ENCODE results near the gene CNTLN. TPM values are rescaled to one million over a fixed set of nuclear protein-coding genes. Genes with fewer than 3 reads are reported as not detected.
A peak's percentile ranks its signal among the peaks of the same experiment; 100 is the strongest.
"Not testable (repeated sequence)": the region's sequence is repeated elsewhere in the genome, so short reads cannot be mapped to it uniquely, and the experiment has no call there.

CNTLN gene
- total and polyA plus RNA-seq, 2 donors, result 2.9 to 6.4 TPM

DNA sequence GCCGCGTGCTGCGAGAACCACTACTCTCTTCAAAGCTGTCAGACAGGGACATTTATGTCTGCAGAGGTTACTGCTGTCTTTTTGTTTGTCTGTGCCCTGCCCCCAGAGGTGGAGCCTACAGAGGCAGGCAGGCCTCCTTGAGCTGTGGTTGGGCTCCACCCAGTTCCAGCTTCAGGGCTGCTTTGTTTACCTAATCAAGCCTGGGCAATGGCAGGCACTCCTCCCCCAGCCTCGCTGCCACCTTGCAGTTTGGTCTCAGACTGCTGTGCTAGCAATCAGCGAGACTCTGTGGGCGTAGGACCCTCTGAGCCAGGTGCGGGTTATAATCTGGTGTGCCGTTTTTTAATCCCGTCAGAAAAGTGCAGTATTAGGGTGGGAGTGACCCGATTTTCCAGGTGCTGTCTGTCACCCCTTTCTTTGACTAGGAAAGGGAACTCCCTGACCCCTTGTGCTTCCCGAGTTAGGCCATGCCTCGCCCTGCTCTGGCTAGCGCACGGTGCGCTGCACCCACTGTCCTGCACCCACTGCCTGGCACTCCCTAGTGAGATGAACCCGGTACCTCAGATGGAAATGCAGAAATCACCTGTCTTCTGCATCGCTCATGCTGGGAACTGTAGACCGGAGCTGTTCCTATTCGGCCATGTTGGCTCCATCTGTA is 133.8 kb downstream of the CNTLN start:
- H3K36me3 ChIP-seq (ENCODE audit: control insufficient read depth in 2 of 2, insufficient read depth in 2 of 2, low read length in 1 of 2); DNase-seq (ENCODE audit: low read depth in 6 of 9, low spot score in 9 of 9); H3K27ac ChIP-seq (ENCODE audit: low read depth in 1 of 2, low read length in 1 of 2); H3K4me1 ChIP-seq (ENCODE audit: control insufficient read depth in 2 of 2, insufficient read depth in 2 of 2, low read length in 2 of 2); H3K9me3 ChIP-seq (ENCODE audit: control insufficient read depth in 2 of 2, insufficient read depth in 1 of 2, low read length in 1 of 2); H3K4me3 ChIP-seq (ENCODE audit: low read length in 2 of 2); H3K27me3 ChIP-seq (ENCODE audit: control insufficient read depth in 2 of 2, insufficient read depth in 1 of 2, low read length in 1 of 2): not testable (repeated sequence)
- WGBS, result 93% methylated on average over 19 of the region's 19 CpGs

- no peak for DNase-seq (ENCODE audit: low read depth in 6 of 9, low spot score in 9 of 9)
These were observed 135.0 kb downstream of the CNTLN start for GRCh38 chr9:17269799-17270198.

GRCh38 chr9:17272536-17272935 is 137.7 kb downstream of the CNTLN start:
- Histone ChIP-seq H3K27me3 (ENCODE audit: control insufficient read depth in 2 of 2, insufficient read depth in 1 of 2, low read length in 1 of 2) (no peaks in the 10 kb centered on the region), H3K9me3 (ENCODE audit: control insufficient read depth in 2 of 2, insufficient read depth in 1 of 2, low read length in 1 of 2) (no peaks in the 10 kb centered on the region), H3K27ac (ENCODE audit: low read depth in 1 of 2, low read length in 1 of 2) (peak overlapping the region in 1 of 2 donors; percentile 19), H3K4me3 (ENCODE audit: low read length in 2 of 2) (no peak overlapping the region), H3K4me1 (ENCODE audit: control insufficient read depth in 2 of 2, insufficient read depth in 2 of 2, low read length in 2 of 2) (no peaks in the 10 kb centered on the region), H3K36me3 (ENCODE audit: control insufficient read depth in 2 of 2, insufficient read depth in 2 of 2, low read length in 1 of 2) (no peaks in the 10 kb centered on the region)
- DNase-seq (ENCODE audit: low read depth in 6 of 9, low spot score in 9 of 9), result peak in 1 of 9 donors; percentile 19

More at GRCh38 chr9:17269799-17270198, 135.0 kb downstream of the CNTLN start:
- no peaks in the 10 kb centered on the region for H3K27me3 ChIP-seq (ENCODE audit: control insufficient read depth in 2 of 2, insufficient read depth in 1 of 2, low read length in 1 of 2)
- H3K36me3 ChIP-seq (ENCODE audit: control insufficient read depth in 2 of 2, insufficient read depth in 2 of 2, low read length in 1 of 2), result no peaks in the 10 kb centered on the region
- no peak overlapping the region for H3K27ac ChIP-seq (ENCODE audit: low read depth in 1 of 2, low read length in 1 of 2)
- no peaks in the 10 kb centered on the region for H3K4me1 ChIP-seq (ENCODE audit: control insufficient read depth in 2 of 2, insufficient read depth in 2 of 2, low read length in 2 of 2)
- no peaks in the 10 kb centered on the region for H3K9me3 ChIP-seq (ENCODE audit: control insufficient read depth in 2 of 2, insufficient read depth in 1 of 2, low read length in 1 of 2)
- no peak overlapping the region for H3K4me3 ChIP-seq (ENCODE audit: low read length in 2 of 2)

- no peaks in the 10 kb centered on the region for H3K27me3 ChIP-seq (ENCODE audit: control insufficient read depth in 2 of 2, insufficient read depth in 1 of 2, low read length in 1 of 2)
- WGBS, result 98% methylated on average over 4 of the region's 4 CpGs
- H3K4me1 ChIP-seq (ENCODE audit: control insufficient read depth in 2 of 2, insufficient read depth in 2 of 2, low read length in 2 of 2), result no peaks in the 10 kb centered on the region
- H3K27ac ChIP-seq (ENCODE audit: low read depth in 1 of 2, low read length in 1 of 2), result no peak overlapping the region
- no peaks in the 10 kb centered on the region for H3K36me3 ChIP-seq (ENCODE audit: control insufficient read depth in 2 of 2, insufficient read depth in 2 of 2, low read length in 1 of 2)
- H3K4me3 ChIP-seq (ENCODE audit: low read length in 2 of 2), result no peak overlapping the region
- DNase-seq (ENCODE audit: low read depth in 6 of 9, low spot score in 9 of 9), result no peak
- H3K9me3 ChIP-seq (ENCODE audit: control insufficient read depth in 2 of 2, insufficient read depth in 1 of 2, low read length in 1 of 2), result no peaks in the 10 kb centered on the region
These were observed 145.6 kb downstream of the CNTLN start for GRCh38 chr9:17280350-17281012.

DNA sequence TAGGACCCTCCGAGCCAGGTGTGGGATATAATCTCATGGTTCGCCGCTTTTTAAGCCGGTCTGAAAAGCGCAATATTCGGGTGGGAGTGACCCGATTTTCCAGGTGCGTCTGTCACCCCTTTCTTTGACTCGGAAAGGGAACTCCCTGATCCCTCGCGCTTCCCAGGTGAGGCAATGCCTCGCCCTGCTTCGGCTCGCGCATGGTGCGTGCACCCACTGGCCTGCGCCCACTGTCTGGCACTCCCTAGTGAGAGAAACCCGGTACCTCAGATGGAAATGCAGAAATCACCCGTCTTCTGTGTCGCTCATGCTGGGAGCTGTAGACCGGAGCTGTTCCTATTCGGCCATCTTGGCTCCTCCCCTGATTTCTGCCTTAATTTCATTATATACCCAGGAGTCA is 155.8 kb downstream of the CNTLN start:
- not testable (repeated sequence) for H3K9me3 ChIP-seq (ENCODE audit: control insufficient read depth in 2 of 2, insufficient read depth in 1 of 2, low read length in 1 of 2); H3K27me3 ChIP-seq (ENCODE audit: control insufficient read depth in 2 of 2, insufficient read depth in 1 of 2, low read length in 1 of 2); H3K36me3 ChIP-seq (ENCODE audit: control insufficient read depth in 2 of 2, insufficient read depth in 2 of 2, low read length in 1 of 2); H3K27ac ChIP-seq (ENCODE audit: low read depth in 1 of 2, low read length in 1 of 2); H3K4me3 ChIP-seq (ENCODE audit: low read length in 2 of 2); DNase-seq (ENCODE audit: low read depth in 6 of 9, low spot score in 9 of 9); H3K4me1 ChIP-seq (ENCODE audit: control insufficient read depth in 2 of 2, insufficient read depth in 2 of 2, low read length in 2 of 2)
- WGBS, result 95% methylated on average over 18 of the region's 22 CpGs

- H3K9me3 ChIP-seq (ENCODE audit: control insufficient read depth in 2 of 2, insufficient read depth in 1 of 2, low read length in 1 of 2), result peaks cover 0 to 10% of the 10 kb centered on the region in 2 donors
- H3K4me1 ChIP-seq (ENCODE audit: control insufficient read depth in 2 of 2, insufficient read depth in 2 of 2, low read length in 2 of 2), result no peaks in the 10 kb centered on the region
- no peaks in the 10 kb centered on the region for H3K27me3 ChIP-seq (ENCODE audit: control insufficient read depth in 2 of 2, insufficient read depth in 1 of 2, low read length in 1 of 2)
- H3K27ac ChIP-seq (ENCODE audit: low read depth in 1 of 2, low read length in 1 of 2), result no peak overlapping the region
- H3K36me3 ChIP-seq (ENCODE audit: control insufficient read depth in 2 of 2, insufficient read depth in 2 of 2, low read length in 1 of 2), result peaks cover 0 to 5% of the 10 kb centered on the region in 2 donors
- no peak for DNase-seq (ENCODE audit: low read depth in 6 of 9, low spot score in 9 of 9)
- no peak overlapping the region for H3K4me3 ChIP-seq (ENCODE audit: low read length in 2 of 2)
- whole genome bisulfite sequencing, result 97% methylated on average over 2 of the region's 2 CpGs
These were observed 156.9 kb downstream of the CNTLN start for GRCh38 chr9:17291766-17292165.

- 98% methylated on average over 12 of the region's 12 CpGs for WGBS
- Histone ChIP-seq H3K27me3 (ENCODE audit: control insufficient read depth in 2 of 2, insufficient read depth in 1 of 2, low read length in 1 of 2) (no peaks in the 10 kb centered on the region), H3K4me1 (ENCODE audit: control insufficient read depth in 2 of 2, insufficient read depth in 2 of 2, low read length in 2 of 2) (no peaks in the 10 kb centered on the region), H3K36me3 (ENCODE audit: control insufficient read depth in 2 of 2, insufficient read depth in 2 of 2, low read length in 1 of 2) (peaks cover 0 to 5% of the 10 kb centered on the region in 2 donors), H3K27ac (ENCODE audit: low read depth in 1 of 2, low read length in 1 of 2) (no peak overlapping the region), H3K9me3 (ENCODE audit: control insufficient read depth in 2 of 2, insufficient read depth in 1 of 2, low read length in 1 of 2) (peaks cover 0 to 10% of the 10 kb centered on the region in 2 donors), H3K4me3 (ENCODE audit: low read length in 2 of 2) (no peak overlapping the region)
- no peak for DNase-seq (ENCODE audit: low read depth in 6 of 9, low spot score in 9 of 9)
These were observed 158.8 kb downstream of the CNTLN start for GRCh38 chr9:17293685-17294084.

- 96% methylated on average over 38 of the region's 41 CpGs for WGBS
- Histone ChIP-seq H3K27me3 (ENCODE audit: control insufficient read depth in 2 of 2, insufficient read depth in 1 of 2, low read length in 1 of 2) (no peaks in the 10 kb centered on the region), H3K27ac (ENCODE audit: low read depth in 1 of 2, low read length in 1 of 2) (no peak overlapping the region), H3K36me3 (ENCODE audit: control insufficient read depth in 2 of 2, insufficient read depth in 2 of 2, low read length in 1 of 2) (peaks cover 0 to 5% of the 10 kb centered on the region in 2 donors), H3K9me3 (ENCODE audit: control insufficient read depth in 2 of 2, insufficient read depth in 1 of 2, low read length in 1 of 2) (peaks cover 0 to 10% of the 10 kb centered on the region in 2 donors), H3K4me3 (ENCODE audit: low read length in 2 of 2) (no peak overlapping the region), H3K4me1 (ENCODE audit: control insufficient read depth in 2 of 2, insufficient read depth in 2 of 2, low read length in 2 of 2) (no peaks in the 10 kb centered on the region)
- no peak for DNase-seq (ENCODE audit: low read depth in 6 of 9, low spot score in 9 of 9)
These were observed 160.2 kb downstream of the CNTLN start for GRCh38 chr9:17294822-17295624.

- H3K4me1 ChIP-seq (ENCODE audit: control insufficient read depth in 2 of 2, insufficient read depth in 2 of 2, low read length in 2 of 2), result no peaks in the 10 kb centered on the region
- DNase-seq (ENCODE audit: low read depth in 6 of 9, low spot score in 9 of 9), result no peak
- H3K36me3 ChIP-seq (ENCODE audit: control insufficient read depth in 2 of 2, insufficient read depth in 2 of 2, low read length in 1 of 2), result no peaks in the 10 kb centered on the region
- H3K9me3 ChIP-seq (ENCODE audit: control insufficient read depth in 2 of 2, insufficient read depth in 1 of 2, low read length in 1 of 2), result no peaks in the 10 kb centered on the region
- H3K27me3 ChIP-seq (ENCODE audit: control insufficient read depth in 2 of 2, insufficient read depth in 1 of 2, low read length in 1 of 2), result no peaks in the 10 kb centered on the region
- H3K4me3 ChIP-seq (ENCODE audit: low read length in 2 of 2), result no peak overlapping the region
- no peak overlapping the region for H3K27ac ChIP-seq (ENCODE audit: low read depth in 1 of 2, low read length in 1 of 2)
These were observed 180.5 kb downstream of the CNTLN start for GRCh38 chr9:17315341-17315740.

All from thymus (tissue), 11 donors.